Measurements from ENCODE around the gene VIPR2.
"Not testable (repeated sequence)": the region's sequence is repeated elsewhere in the genome, so short reads cannot be mapped to it uniquely, and the experiment has no call there.

Gene VIPR2

GRCh38 chr7:159083698-159084068 lies 61.0 kb downstream of the VIPR2 start:
- peaks cover 0 to 5% (median 0%) of the 10 kb centered on the region in 3 experiments for H3K27me3 ChIP-seq (ENCODE audit: control insufficient read depth in 3 of 3, insufficient read depth in 3 of 3, low read depth in 1 of 3, low read length in 3 of 3)
- peaks cover 0 to 4% of the 10 kb centered on the region in 2 donors for H3K9me3 ChIP-seq (replicated peaks in 1 of 2; ENCODE audit: control insufficient read depth in 2 of 2, insufficient read depth in 1 of 2, low read depth in 1 of 2, low read length in 2 of 2)
- peak overlapping the region; percentile 66 for H2BK5ac ChIP-seq (ENCODE audit: low read length)
- no peak for DNase-seq (ENCODE audit: low spot score)
- H2BK120ac ChIP-seq (ENCODE audit: low read depth, low read length), result no peak overlapping the region
- H3K23ac ChIP-seq (ENCODE audit: low read depth, low read length, poor library complexity), result peak overlapping the region; percentile 3
- no peak overlapping the region for H3K14ac ChIP-seq (ENCODE audit: low read length)
- WGBS, 2 donors (ENCODE audit: extremely low coverage in 2 of 2, insufficient read length in 2 of 2, insufficient replicate concordance in 1 of 2), result no CpG with 5 or more reads among the region's 2 CpGs
- peak overlapping the region; percentile 28 for H2AK5ac ChIP-seq (ENCODE audit: low read depth, low read length)
- no peak overlapping the region for H3K27ac ChIP-seq (replicated peaks; ENCODE audit: low read length)
- no peak overlapping the region for H3K9ac ChIP-seq (ENCODE audit: low read depth, low read length, poor library complexity)
- peak overlapping the region; percentile 82 for H4K8ac ChIP-seq (ENCODE audit: low read depth, low read length)
- no peak overlapping the region for H3K4ac ChIP-seq (ENCODE audit: low read length)
- H3K18ac ChIP-seq (ENCODE audit: low read length), result peak overlapping the region; percentile 80
- H3K4me3 ChIP-seq (ENCODE audit: low read length in 2 of 2), result no peak overlapping the region
- no peak overlapping the region for H3K4me2 ChIP-seq (ENCODE audit: insufficient read depth, low read length, poor library complexity, severe bottlenecking)
- H2BK12ac ChIP-seq (ENCODE audit: low read length), result peak overlapping the region; percentile 58
- no peaks in the 10 kb centered on the region for H3K36me3 ChIP-seq (replicated peaks in 1 of 2; ENCODE audit: control insufficient read depth in 2 of 2, insufficient read depth in 2 of 2, low read length in 2 of 2)
- H2BK15ac ChIP-seq (ENCODE audit: low read length), result peak overlapping the region; percentile 6
- H2AFZ ChIP-seq (ENCODE audit: low read length), result no peak overlapping the region
- H3K79me1 ChIP-seq (ENCODE audit: low read depth, low read length), result no peaks in the 10 kb centered on the region
- H4K91ac ChIP-seq (ENCODE audit: low read depth, low read length, poor library complexity), result no peak overlapping the region
- H3K4me1 ChIP-seq (ENCODE audit: control insufficient read depth in 2 of 2, insufficient read depth in 1 of 2, low read depth in 1 of 2, low read length in 2 of 2), result peaks cover 0 to 1% of the 10 kb centered on the region in 2 donors

GRCh38 chr7:159083001-159083697 lies 61.5 kb downstream of the VIPR2 start:
- H3K23ac ChIP-seq (ENCODE audit: low read depth, low read length, poor library complexity), result peak overlapping the region; percentile 3
- no peaks in the 10 kb centered on the region for H3K79me1 ChIP-seq (ENCODE audit: low read depth, low read length)
- H3K14ac ChIP-seq (ENCODE audit: low read length), result no peak overlapping the region
- peak overlapping the region; percentile 80 for H3K18ac ChIP-seq (ENCODE audit: low read length)
- no peak overlapping the region for H2AK5ac ChIP-seq (ENCODE audit: low read depth, low read length)
- no CpG with 5 or more reads among the region's 13 CpGs for WGBS, 2 donors (ENCODE audit: extremely low coverage in 2 of 2, insufficient read length in 2 of 2, insufficient replicate concordance in 1 of 2)
- H3K4ac ChIP-seq (ENCODE audit: low read length), result no peak overlapping the region
- no peak for DNase-seq (ENCODE audit: low spot score)
- H3K4me1 ChIP-seq (ENCODE audit: control insufficient read depth in 2 of 2, insufficient read depth in 1 of 2, low read depth in 1 of 2, low read length in 2 of 2), result peaks cover 0 to 1% of the 10 kb centered on the region in 2 donors
- no peak overlapping the region for H3K9ac ChIP-seq (ENCODE audit: low read depth, low read length, poor library complexity)
- no peak overlapping the region for H2BK5ac ChIP-seq (ENCODE audit: low read length)
- H2BK15ac ChIP-seq (ENCODE audit: low read length), result peak overlapping the region; percentile 6
- no peak overlapping the region for H2AFZ ChIP-seq (ENCODE audit: low read length)
- H2BK12ac ChIP-seq (ENCODE audit: low read length), result no peak overlapping the region
- no peak overlapping the region for H3K27ac ChIP-seq (replicated peaks; ENCODE audit: low read length)
- no peaks in the 10 kb centered on the region for H3K36me3 ChIP-seq (replicated peaks in 1 of 2; ENCODE audit: control insufficient read depth in 2 of 2, insufficient read depth in 2 of 2, low read length in 2 of 2)
- no peak overlapping the region for H2BK120ac ChIP-seq (ENCODE audit: low read depth, low read length)
- H3K4me2 ChIP-seq (ENCODE audit: insufficient read depth, low read length, poor library complexity, severe bottlenecking), result no peak overlapping the region
- peaks cover 0 to 5% (median 0%) of the 10 kb centered on the region in 3 experiments for H3K27me3 ChIP-seq (ENCODE audit: control insufficient read depth in 3 of 3, insufficient read depth in 3 of 3, low read depth in 1 of 3, low read length in 3 of 3)
- H4K8ac ChIP-seq (ENCODE audit: low read depth, low read length), result no peak overlapping the region
- H4K91ac ChIP-seq (ENCODE audit: low read depth, low read length, poor library complexity), result no peak overlapping the region
- peaks cover 0 to 1% of the 10 kb centered on the region in 2 donors for H3K9me3 ChIP-seq (replicated peaks in 1 of 2; ENCODE audit: control insufficient read depth in 2 of 2, insufficient read depth in 1 of 2, low read depth in 1 of 2, low read length in 2 of 2)
- H3K4me3 ChIP-seq (ENCODE audit: low read length in 2 of 2), result no peak overlapping the region

GRCh38 chr7:159082075-159082474 lies 62.6 kb downstream of the VIPR2 start:
- H3K79me1 ChIP-seq (ENCODE audit: low read depth, low read length); H3K27ac ChIP-seq (replicated peaks; ENCODE audit: low read length); H3K4me1 ChIP-seq (ENCODE audit: control insufficient read depth in 2 of 2, insufficient read depth in 1 of 2, low read depth in 1 of 2, low read length in 2 of 2); H3K27me3 ChIP-seq (ENCODE audit: control insufficient read depth in 3 of 3, insufficient read depth in 3 of 3, low read depth in 1 of 3, low read length in 3 of 3); H4K8ac ChIP-seq (ENCODE audit: low read depth, low read length); H3K4me2 ChIP-seq (ENCODE audit: insufficient read depth, low read length, poor library complexity, severe bottlenecking); H2AK5ac ChIP-seq (ENCODE audit: low read depth, low read length); H3K9ac ChIP-seq (ENCODE audit: low read depth, low read length, poor library complexity); H3K4me3 ChIP-seq (ENCODE audit: low read length in 2 of 2); H2BK15ac ChIP-seq (ENCODE audit: low read length); DNase-seq (ENCODE audit: low spot score); H3K23ac ChIP-seq (ENCODE audit: low read depth, low read length, poor library complexity); H3K9me3 ChIP-seq (replicated peaks in 1 of 2; ENCODE audit: control insufficient read depth in 2 of 2, insufficient read depth in 1 of 2, low read depth in 1 of 2, low read length in 2 of 2); H4K91ac ChIP-seq (ENCODE audit: low read depth, low read length, poor library complexity); H3K36me3 ChIP-seq (replicated peaks in 1 of 2; ENCODE audit: control insufficient read depth in 2 of 2, insufficient read depth in 2 of 2, low read length in 2 of 2); H3K4ac ChIP-seq (ENCODE audit: low read length); H3K14ac ChIP-seq (ENCODE audit: low read length); H2BK12ac ChIP-seq (ENCODE audit: low read length); H3K18ac ChIP-seq (ENCODE audit: low read length); H2BK120ac ChIP-seq (ENCODE audit: low read depth, low read length); H2BK5ac ChIP-seq (ENCODE audit: low read length); H2AFZ ChIP-seq (ENCODE audit: low read length): not testable (repeated sequence)
- WGBS, 2 donors (ENCODE audit: extremely low coverage in 2 of 2, insufficient read length in 2 of 2, insufficient replicate concordance in 1 of 2), result no CpG with 5 or more reads among the region's 5 CpGs

DNA sequence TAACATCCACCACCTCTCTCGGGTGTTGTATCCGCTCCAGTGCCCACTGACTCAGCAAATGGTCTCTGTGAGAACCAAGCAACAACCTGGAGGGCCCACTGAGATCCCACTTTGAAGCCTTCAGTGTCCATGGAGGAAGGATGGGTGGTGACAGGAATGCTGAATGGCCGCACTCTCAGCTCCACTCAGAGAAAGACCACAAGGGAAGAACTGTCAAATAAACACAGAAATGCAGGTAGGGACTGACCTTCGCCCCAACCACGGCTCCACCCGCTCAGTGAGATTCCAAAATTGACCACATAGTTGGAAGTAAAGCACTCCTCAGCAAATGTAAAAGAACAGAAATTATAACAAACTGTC lies 65.8 kb downstream of the VIPR2 start:
- no peak overlapping the region for H2BK15ac ChIP-seq (ENCODE audit: low read length)
- H2BK5ac ChIP-seq (ENCODE audit: low read length), result no peak overlapping the region
- H3K4me3 ChIP-seq (ENCODE audit: low read length in 2 of 2), result no peak overlapping the region
- H4K8ac ChIP-seq (ENCODE audit: low read depth, low read length), result no peak overlapping the region
- no peak for DNase-seq (ENCODE audit: low spot score)
- no peak overlapping the region for H3K4ac ChIP-seq (ENCODE audit: low read length)
- no peak overlapping the region for H2BK120ac ChIP-seq (ENCODE audit: low read depth, low read length)
- H3K4me1 ChIP-seq (ENCODE audit: control insufficient read depth in 2 of 2, insufficient read depth in 1 of 2, low read depth in 1 of 2, low read length in 2 of 2), result no peaks in the 10 kb centered on the region
- no peak overlapping the region for H3K27ac ChIP-seq (replicated peaks; ENCODE audit: low read length)
- no peaks in the 10 kb centered on the region for H3K36me3 ChIP-seq (replicated peaks in 1 of 2; ENCODE audit: control insufficient read depth in 2 of 2, insufficient read depth in 2 of 2, low read length in 2 of 2)
- H3K4me2 ChIP-seq (ENCODE audit: insufficient read depth, low read length, poor library complexity, severe bottlenecking), result no peak overlapping the region
- no peak overlapping the region for H3K14ac ChIP-seq (ENCODE audit: low read length)
- peaks cover 0 to 4% (median 0%) of the 10 kb centered on the region in 3 experiments for H3K27me3 ChIP-seq (ENCODE audit: control insufficient read depth in 3 of 3, insufficient read depth in 3 of 3, low read depth in 1 of 3, low read length in 3 of 3)
- H3K79me1 ChIP-seq (ENCODE audit: low read depth, low read length), result no peaks in the 10 kb centered on the region
- H2AFZ ChIP-seq (ENCODE audit: low read length), result no peak overlapping the region
- no CpG with 5 or more reads among the region's 6 CpGs for WGBS, 2 donors (ENCODE audit: extremely low coverage in 2 of 2, insufficient read length in 2 of 2, insufficient replicate concordance in 1 of 2)
- no peak overlapping the region for H2AK5ac ChIP-seq (ENCODE audit: low read depth, low read length)
- H3K9ac ChIP-seq (ENCODE audit: low read depth, low read length, poor library complexity), result no peak overlapping the region
- H3K23ac ChIP-seq (ENCODE audit: low read depth, low read length, poor library complexity), result no peak overlapping the region
- H4K91ac ChIP-seq (ENCODE audit: low read depth, low read length, poor library complexity), result no peak overlapping the region
- no peak overlapping the region for H3K18ac ChIP-seq (ENCODE audit: low read length)
- peaks cover 0 to 1% of the 10 kb centered on the region in 2 donors for H3K9me3 ChIP-seq (replicated peaks in 1 of 2; ENCODE audit: control insufficient read depth in 2 of 2, insufficient read depth in 1 of 2, low read depth in 1 of 2, low read length in 2 of 2)
- H2BK12ac ChIP-seq (ENCODE audit: low read length), result no peak overlapping the region
